C4-2B (cell line): ENCODE measurements around the gene EVC.

Experiments
- CTCF ChIP-seq: fragments of 450-650 bp; conservative IDR thresholded peaks from 2 replicates; pipeline ENCODE4 v1.5.1; 2017; ENCODE audit warnings: mild to moderate bottlenecking
- ZFX ChIP-seq: fragments of 450-650 bp; IDR thresholded peaks from 2 replicates; pipeline ENCODE4 v1.6.1; 2017

DNA sequence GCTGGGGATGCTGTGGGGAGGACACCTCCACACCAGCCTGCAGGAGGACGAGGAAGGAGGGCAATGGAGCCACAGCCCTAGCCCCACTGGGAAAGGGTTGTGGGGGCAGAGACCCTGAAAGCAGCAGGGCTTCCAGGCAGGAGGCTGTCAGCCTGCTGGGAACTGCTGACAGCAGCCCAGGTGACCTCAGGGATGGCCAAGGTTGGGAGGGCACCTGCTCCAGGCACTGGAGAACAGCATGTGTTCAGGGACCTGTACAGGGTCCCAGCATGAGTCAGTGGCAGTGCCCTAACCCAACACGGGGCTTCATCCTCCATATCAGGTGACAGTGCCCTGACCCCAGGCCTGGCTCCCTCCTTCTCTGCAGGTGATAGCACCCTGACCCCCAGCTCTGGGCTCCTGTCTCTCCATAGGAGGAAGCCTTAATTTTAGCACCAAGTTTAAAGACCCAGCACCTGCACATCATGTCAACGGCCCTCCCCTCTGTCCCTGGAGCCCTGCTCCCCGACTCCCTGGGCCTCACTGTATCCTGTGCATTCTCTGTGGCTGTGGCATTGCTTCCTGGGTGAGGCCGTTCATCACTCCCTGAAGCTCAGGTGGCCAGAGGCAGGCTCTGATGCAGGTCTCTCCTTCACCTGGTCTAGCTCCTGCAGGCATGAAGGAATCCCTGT, 115.6 kb downstream of the EVC start:
- TF ChIP-seq CTCF (no peak), ZFX (no peak)
